B cell (primary cell): ENCODE measurements around the gene MLANA. TPM values are rescaled to one million over a fixed set of nuclear protein-coding genes. Genes with fewer than 3 reads are reported as not detected.

Experiments
- ATAC-seq: fragments of 200-7000 bp; cut with Tn5 transposase; one replicate; pipeline ENCODE4 v1.10.0; 2021; ENCODE audit warnings: low read depth, mild to moderate bottlenecking, moderate number of reproducible peaks, moderate library complexity
- CTCF ChIA-PET: fragments of 350-600 bp; sonication (Branson Sonifier 250); formaldehyde crosslinking; loops from one replicate; lab custom pipeline; 2021; ENCODE audit warnings: antibody characterized with exemption, inconsistent platforms; lab: Charles Lee
- POLR2A ChIA-PET: fragments of 350-600 bp; sonication (Branson Sonifier 250); formaldehyde crosslinking; loops from one replicate; lab custom pipeline; 2021; ENCODE audit warnings: antibody characterized with exemption; lab: Charles Lee
- DNase-seq: peaks from one replicate; pipeline ENCODE4 v3.0.0; 2013
- H2AFZ ChIP-seq: 2 replicates; pipeline ENCODE4 v1.6.1; 2012; ENCODE audit warnings: mild to moderate bottlenecking, low read depth, low read length; ENCODE audit not compliant: insufficient read depth, poor library complexity, severe bottlenecking
- H3K27ac ChIP-seq, 2 donors: 1 replicate in 1 of 2; 2 replicates in 1 of 2; pipeline ENCODE4 v1.5.1; 2012 to 2013; ENCODE audit warnings: low read length in 2 of 2, mild to moderate bottlenecking in 2 of 2, moderate library complexity in 1 of 2
- H3K27me3 ChIP-seq, 4 experiments: fragments of 200-600 bp in 1 of 4; sonication (generic) in 1 of 4; replicated peaks in 1 of 4; 1 replicate in 2 of 4; 2 replicates in 2 of 4; pipeline versions ENCODE4 v1.6.1 to v1.7.0; 2013 to 2016; ENCODE audit warnings: low read length in 3 of 4, mild to moderate bottlenecking in 2 of 4, mixed read lengths in 1 of 4, moderate library complexity in 1 of 4; ENCODE audit not compliant: insufficient read depth in 4 of 4, control insufficient read depth in 3 of 4; ENCODE audit errors: control extremely low read depth in 1 of 4
- H3K36me3 ChIP-seq, 2 experiments: replicated peaks in 1 of 2; 1 replicate in 1 of 2; 2 replicates in 1 of 2; pipeline versions ENCODE4 v1.6.1 to v1.7.1; 2013; ENCODE audit warnings: low read length in 1 of 2; ENCODE audit not compliant: insufficient read depth in 2 of 2, control insufficient read depth in 1 of 2; ENCODE audit errors: control extremely low read depth in 1 of 2, extremely low read depth in 1 of 2
- H3K4me1 ChIP-seq, 2 donors: fragments of 200-600 bp in 1 of 2; sonication (generic) in 1 of 2; 1 replicate in 1 of 2; 2 replicates in 1 of 2; pipeline versions ENCODE4 v1.5.1 to v1.6.1; 2013 to 2017; ENCODE audit warnings: low read length in 2 of 2; ENCODE audit not compliant: control insufficient read depth in 2 of 2, insufficient read depth in 2 of 2
- H3K4me2 ChIP-seq: replicated peaks from 2 replicates; pipeline ENCODE3; 2012; ENCODE audit warnings: mild to moderate bottlenecking, low read depth, low read length; ENCODE audit not compliant: poor library complexity, severe bottlenecking
- H3K4me3 ChIP-seq, 5 experiments: fragments of 200-600 bp in 1 of 5; sonication (generic) in 1 of 5; 1 replicate in 3 of 5; 2 replicates in 2 of 5; pipeline versions ENCODE4 v1.5.1 to v1.7.0; 2011 to 2016; ENCODE audit warnings: low read length in 4 of 5, mild to moderate bottlenecking in 4 of 5, low read depth in 2 of 5, control low read depth in 1 of 5, moderate library complexity in 1 of 5; ENCODE audit not compliant: insufficient read depth in 1 of 5; ENCODE audit errors: control extremely low read depth in 1 of 5, extremely low read depth in 1 of 5
- H3K79me2 ChIP-seq: fragments of 200-600 bp; sonication (generic); one replicate; pipeline ENCODE4 v1.6.0; 2016; ENCODE audit warnings: low read length; ENCODE audit not compliant: control insufficient read depth, insufficient read depth
- H3K9ac ChIP-seq: fragments of 200-600 bp; sonication (generic); 2 replicates; pipeline ENCODE4 v1.6.1; 2017; ENCODE audit warnings: mild to moderate bottlenecking, low read length, moderate library complexity
- H3K9me3 ChIP-seq, 3 donors: one replicate each; pipeline versions ENCODE4 v1.6.1 to v1.7.1; 2013; ENCODE audit warnings: low read length in 2 of 3; ENCODE audit not compliant: control insufficient read depth in 2 of 3, insufficient read depth in 1 of 3; ENCODE audit errors: control extremely low read depth in 1 of 3
- H4K20me1 ChIP-seq: 2 replicates; pipeline ENCODE4 v1.6.0; 2012; ENCODE audit warnings: mild to moderate bottlenecking, low read length; ENCODE audit not compliant: insufficient read depth, control insufficient read depth, poor library complexity, severe bottlenecking
- H3K27ac Mint-ChIP-seq: one replicate; pipeline ENCODE4 v1.8.0; 2021; ENCODE audit warnings: mixed read lengths
- H3K27me3 Mint-ChIP-seq: one replicate; pipeline ENCODE4 v1.8.0; 2021; ENCODE audit warnings: mixed read lengths
- H3K4me1 Mint-ChIP-seq: one replicate; pipeline ENCODE4 v1.8.0; 2021; ENCODE audit warnings: mixed read lengths
- H3K4me3 Mint-ChIP-seq: one replicate; pipeline ENCODE4 v1.8.0; 2021; ENCODE audit warnings: mixed read lengths
- H3K9me3 Mint-ChIP-seq: one replicate; pipeline ENCODE4 v1.8.0; 2022; ENCODE audit warnings: mixed read lengths; ENCODE audit not compliant: insufficient read depth
- CTCF ChIP-seq: fragments of 200-600 bp; IDR thresholded peaks from one replicate; pipeline ENCODE4 v1.8.0; 2022; ENCODE audit warnings: antibody characterized with exemption, mild to moderate bottlenecking
- EZH2 ChIP-seq: IDR thresholded peaks from 2 replicates; pipeline ENCODE4 v1.6.1; 2012; ENCODE audit warnings: borderline replicate concordance, low read depth, mild to moderate bottlenecking, moderate library complexity, low read length; ENCODE audit not compliant: insufficient read depth, poor library complexity, severe bottlenecking
- WGBS: methylation state at CpG from one replicate; pipeline ENCODE4 v1.1.5; 2013; ENCODE audit warnings: missing lambda C conversion rate; ENCODE audit not compliant: insufficient coverage; 5-methylcytosine and 5-hydroxymethylcytosine counted together
- intact Hi-C: fragments of 100-400 bp; cut with micrococcal nuclease; formaldehyde crosslinking; loops from one replicate; pipeline ENCODE4 v1.10.0; 2022
- polyA plus RNA-seq: library from polyadenylated mRNA; depleted of rRNA; stranded (reverse); fragments of >200 nt; gene quantifications from 2 replicates; pipeline ENCODE4 v1.2.3, GENCODE V29; 2012
- total RNA-seq, 2 donors: library from RNA; stranded (reverse); fragments of 120-200 nt in 1 of 2; gene quantifications; 1 replicate in 1 of 2; 2 replicates in 1 of 2; pipeline versions ENCODE4 v1.2.3 to v1.2.4, GENCODE V29; 2013 to 2022

MLANA gene
- total and polyA plus RNA-seq, 2 donors (not counting 1 experiment from before 2014, with no cell fraction given) = not detected

GRCh38 chr9:5953743-5954707 lies 63.3 kb downstream of the MLANA start:
- Histone ChIP-seq H3K4me3 (no peak overlapping the region), H3K36me3 (peaks cover 0 to 4% of the 10 kb centered on the region in 2 experiments), H3K4me2 (no peak overlapping the region), H3K27me3 (no peaks in the 10 kb centered on the region), H3K9ac (no peak overlapping the region), H3K4me1 (peaks cover 5 to 16% of the 10 kb centered on the region in 2 donors), H3K9me3 (no peaks in the 10 kb centered on the region), H3K27ac (no peak overlapping the region), H3K79me2 (no peaks in the 10 kb centered on the region), H2AFZ (no peak overlapping the region), H4K20me1 (peaks cover 20% of the 10 kb centered on the region)
- DNase-seq = no peak
- CTCF ChIA-PET = no interaction called here
- Mint-ChIP-seq H3K4me3 (no peak overlapping the region), H3K27me3 (no peaks in the 10 kb centered on the region), H3K27ac (no peak overlapping the region), H3K4me1 (peaks cover 21% of the 10 kb centered on the region), H3K9me3 (no peaks in the 10 kb centered on the region)
- POLR2A ChIA-PET = no interaction called here
- no peak for ATAC-seq
- intact Hi-C loops = loop anchor here (10.0 kb wide), 1 partner anchor 51 kb away; a partner anchor contains a TSS
- WGBS = 80% methylated on average over 1 of the region's 9 CpGs
- TF ChIP-seq EZH2 (no peak), CTCF (no peak)

GRCh38 chr9:5957166-5957565 lies 66.5 kb downstream of the MLANA start:
- H3K4me1 ChIP-seq = peaks cover 5 to 11% of the 10 kb centered on the region in 2 donors
- H3K4me3 ChIP-seq = no peak overlapping the region
- H3K27ac ChIP-seq = no peak overlapping the region
- Mint-ChIP-seq H3K27ac (no peak overlapping the region), H3K27me3 (no peaks in the 10 kb centered on the region), H3K4me3 (no peak overlapping the region), H3K4me1 (peaks cover 20% of the 10 kb centered on the region), H3K9me3 (no peaks in the 10 kb centered on the region)
- H4K20me1 ChIP-seq = peaks cover 22% of the 10 kb centered on the region
- H3K4me2 ChIP-seq = no peak overlapping the region
- H3K27me3 ChIP-seq = no peaks in the 10 kb centered on the region
- no peak overlapping the region for H2AFZ ChIP-seq
- ChIA-PET POLR2A (no interaction called here), CTCF (interaction anchor here (1.9 kb wide), 1 partner anchor 97 kb away, joined by 7 read pairs; no protein-coding TSS in a partner anchor)
- peaks cover 0 to 4% of the 10 kb centered on the region in 2 experiments for H3K36me3 ChIP-seq
- ATAC-seq (no peak), DNase-seq (no peak)
- WGBS = no CpG with 5 or more reads among the region's 1 CpG
- H3K9ac ChIP-seq = no peak overlapping the region
- no peak for TF ChIP-seq CTCF
- no peak for TF ChIP-seq EZH2
- no peaks in the 10 kb centered on the region for H3K9me3 ChIP-seq
- H3K79me2 ChIP-seq = no peaks in the 10 kb centered on the region
- intact Hi-C loops = loop anchor here (10.0 kb wide), 1 partner anchor 48 kb away; a partner anchor contains a TSS
